Spleen (tissue), 7 donors: ENCODE data around the gene NLRP3.

Experiments used
- CTCF ChIP-seq, 11 experiments: fragments of 200-600 bp in 7 of 11; fragments of 450-650 bp in 4 of 11; sonication (generic) in 4 of 11; IDR thresholded peaks in 8 of 11; conservative IDR thresholded peaks in 3 of 11; 1 replicate in 7 of 11; 2 replicates in 4 of 11; pipeline versions ENCODE4 v1.4.0 to v1.8.0; 2016 to 2021; ENCODE audit warnings: antibody characterized with exemption in 11 of 11, inconsistent platforms in 4 of 11, mild to moderate bottlenecking in 1 of 11
- POLR2A ChIP-seq, 3 donors: fragments of 450-650 bp; IDR thresholded peaks; one replicate each; pipeline ENCODE4 v1.5.1; 2017; ENCODE audit warnings: antibody characterized with exemption in 3 of 3, mild to moderate bottlenecking in 1 of 3
- donor health status: DM: no; HTN: no; CAD: no; lungs with moderate emphysema.
- donor health status: DM: no; HTN: no; CAD: no.
- donor health status: DM: no; HTN: no; CAD: no.

- no peak for TF ChIP-seq POLR2A (IDR thresholded peaks at IDR 0.05)
- no peak for TF ChIP-seq CTCF (IDR thresholded peaks at IDR 0.05 in 8 of 11, conservative IDR thresholded peaks at IDR 0.05 in 3 of 11)
Observed at GRCh38 chr1:247453245-247453644, 37.3 kb downstream of the NLRP3 start.
